Measurements from ENCODE around the gene RTBDN. TPM values are rescaled to one million over a fixed set of nuclear protein-coding genes. Genes with fewer than 3 reads are reported as not detected.

RTBDN gene
- total RNA-seq, 1 donor: not detected

DNA sequence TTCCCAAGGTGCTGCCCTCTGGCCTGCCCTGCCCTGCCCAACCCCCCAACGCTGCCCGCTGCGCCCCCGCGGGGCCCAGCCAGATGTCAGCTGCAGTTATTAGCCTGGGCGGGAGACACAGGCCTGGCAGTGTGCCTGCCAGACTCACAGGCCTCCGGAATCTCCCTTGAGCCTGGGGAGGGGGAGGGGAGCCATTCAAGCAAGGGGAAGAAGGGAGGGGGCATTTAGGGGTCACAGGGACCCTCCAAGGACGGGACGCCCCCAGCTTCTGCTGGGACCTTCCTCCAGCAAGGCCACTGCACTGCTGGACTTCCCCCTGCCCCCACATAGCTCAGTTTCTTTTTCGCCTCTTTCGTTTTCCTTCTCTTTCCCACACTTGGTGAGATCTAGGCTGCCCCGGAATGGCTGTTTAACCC, 45.7 kb downstream of the RTBDN start:
- peak; percentile 75 for DNase-seq (ENCODE audit: low read depth)
- H3K4me3 ChIP-seq (ENCODE audit: low read depth, low read length): peak overlapping the region; percentile 57
- TF ChIP-seq, protein P1, sequence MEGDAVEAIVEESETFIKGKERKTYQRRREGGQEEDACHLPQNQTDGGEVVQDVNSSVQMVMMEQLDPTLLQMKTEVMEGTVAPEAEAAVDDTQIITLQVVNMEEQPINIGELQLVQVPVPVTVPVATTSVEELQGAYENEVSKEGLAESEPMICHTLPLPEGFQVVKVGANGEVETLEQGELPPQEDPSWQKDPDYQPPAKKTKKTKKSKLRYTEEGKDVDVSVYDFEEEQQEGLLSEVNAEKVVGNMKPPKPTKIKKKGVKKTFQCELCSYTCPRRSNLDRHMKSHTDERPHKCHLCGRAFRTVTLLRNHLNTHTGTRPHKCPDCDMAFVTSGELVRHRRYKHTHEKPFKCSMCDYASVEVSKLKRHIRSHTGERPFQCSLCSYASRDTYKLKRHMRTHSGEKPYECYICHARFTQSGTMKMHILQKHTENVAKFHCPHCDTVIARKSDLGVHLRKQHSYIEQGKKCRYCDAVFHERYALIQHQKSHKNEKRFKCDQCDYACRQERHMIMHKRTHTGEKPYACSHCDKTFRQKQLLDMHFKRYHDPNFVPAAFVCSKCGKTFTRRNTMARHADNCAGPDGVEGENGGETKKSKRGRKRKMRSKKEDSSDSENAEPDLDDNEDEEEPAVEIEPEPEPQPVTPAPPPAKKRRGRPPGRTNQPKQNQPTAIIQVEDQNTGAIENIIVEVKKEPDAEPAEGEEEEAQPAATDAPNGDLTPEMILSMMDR (IDR thresholded peaks at IDR 0.05; ENCODE audit: insufficient read depth, low read length): no peak

GRCh38 chr19:12788042-12788681, 46.2 kb downstream of the RTBDN start:
- no peak overlapping the region for H3K4me3 ChIP-seq (ENCODE audit: low read depth, low read length)
- TF ChIP-seq, protein P1 (IDR thresholded peaks at IDR 0.05; ENCODE audit: insufficient read depth, low read length): no peak
- peak; percentile 52 for DNase-seq (ENCODE audit: low read depth)

DNA sequence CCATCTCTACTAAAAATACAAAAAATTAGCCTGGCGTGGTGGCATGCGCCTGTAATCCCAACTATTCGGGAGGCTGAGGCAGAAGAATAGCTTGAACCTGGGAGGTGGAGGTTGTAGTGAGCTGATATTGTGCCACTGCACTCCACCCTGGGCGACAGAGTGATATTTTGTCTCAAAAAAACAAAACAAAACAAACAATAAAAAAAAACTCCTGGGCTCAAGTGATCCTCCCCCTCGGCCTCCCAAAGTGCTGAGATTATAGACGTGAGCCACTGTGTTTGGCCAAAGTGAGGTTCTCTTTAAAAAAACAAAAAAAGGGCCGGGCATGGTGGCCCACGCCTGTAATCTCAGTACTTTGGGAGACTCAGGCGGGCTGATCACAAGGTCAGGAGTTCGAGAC, 46.9 kb downstream of the RTBDN start:
- no peak for DNase-seq (ENCODE audit: low read depth)
- no peak overlapping the region for H3K4me3 ChIP-seq (ENCODE audit: low read depth, low read length)
- TF ChIP-seq, protein P1 (IDR thresholded peaks at IDR 0.05; ENCODE audit: insufficient read depth, low read length): no peak

DNA sequence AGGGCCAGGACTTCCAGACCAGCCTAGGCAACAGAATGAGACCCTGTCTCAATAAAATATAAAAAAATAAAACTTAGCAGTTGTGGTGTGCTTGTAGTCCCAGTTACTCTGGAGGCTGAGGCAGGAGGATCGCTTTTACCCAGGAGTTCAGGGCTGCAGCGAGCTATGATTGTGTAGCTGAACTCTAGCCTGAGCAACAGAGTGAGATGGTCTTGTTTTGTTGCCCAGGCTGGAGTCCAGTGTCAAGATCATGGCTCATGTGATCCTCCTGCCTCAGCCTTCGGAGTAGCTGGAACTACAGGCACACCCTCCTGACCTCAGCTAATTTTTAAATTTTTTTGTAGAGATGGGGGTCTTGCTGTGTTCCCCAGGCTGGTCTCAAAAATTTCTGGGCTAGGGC, 47.4 kb downstream of the RTBDN start:
- H3K4me3 ChIP-seq (ENCODE audit: low read depth, low read length): no peak overlapping the region
- no peak for DNase-seq (ENCODE audit: low read depth)
- TF ChIP-seq, protein P1 (IDR thresholded peaks at IDR 0.05; ENCODE audit: insufficient read depth, low read length): no peak

GRCh38 chr19:12786141-12786870, 48.1 kb downstream of the RTBDN start:
- TF ChIP-seq, protein P1 (IDR thresholded peaks at IDR 0.05; ENCODE audit: insufficient read depth, low read length): no peak
- no peak overlapping the region for H3K4me3 ChIP-seq (ENCODE audit: low read depth, low read length)
- DNase-seq (ENCODE audit: low read depth): no peak

- DNase-seq (ENCODE audit: low read depth): no peak
- H3K4me3 ChIP-seq (ENCODE audit: low read depth, low read length): no peak overlapping the region
Measured at GRCh38 chr19:12785431-12786031, 48.8 kb downstream of the RTBDN start.

More at GRCh38 chr19:12785431-12786031, 48.8 kb downstream of the RTBDN start:
- TF ChIP-seq, protein P1 (IDR thresholded peaks at IDR 0.05; ENCODE audit: insufficient read depth, low read length): no peak

All from fibroblast of the aortic adventitia (primary cell).